Epithelial cell of proximal tubule (primary cell): ENCODE measurements around the gene ICAM2. TPM values are rescaled to one million over a fixed set of nuclear protein-coding genes. Genes with fewer than 3 reads are reported as not detected.

Experiments used
- DNase-seq: peaks from one replicate; pipeline ENCODE4 v3.0.0-alpha.2; 2011; ENCODE audit warnings: low read depth
- H3K4me3 ChIP-seq: 2 replicates; pipeline ENCODE4 v1.5.1; 2011; ENCODE audit warnings: low read depth, mild to moderate bottlenecking, low read length
- total RNA-seq: library from RNA; depleted of rRNA; stranded (reverse); fragments of >200 nt; gene quantifications from 2 replicates; pipeline ENCODE4 v1.2.3, GENCODE V29; 2015
- TF ChIP-seq, protein P1 (sequence below): conservative IDR thresholded peaks from 2 replicates; pipeline ENCODE4 v1.5.1; 2012; ENCODE audit warnings: low read depth, mild to moderate bottlenecking, low read length

ICAM2 gene
- total RNA-seq, 1 donor from 2014 or later = 19.9 TPM

DNA sequence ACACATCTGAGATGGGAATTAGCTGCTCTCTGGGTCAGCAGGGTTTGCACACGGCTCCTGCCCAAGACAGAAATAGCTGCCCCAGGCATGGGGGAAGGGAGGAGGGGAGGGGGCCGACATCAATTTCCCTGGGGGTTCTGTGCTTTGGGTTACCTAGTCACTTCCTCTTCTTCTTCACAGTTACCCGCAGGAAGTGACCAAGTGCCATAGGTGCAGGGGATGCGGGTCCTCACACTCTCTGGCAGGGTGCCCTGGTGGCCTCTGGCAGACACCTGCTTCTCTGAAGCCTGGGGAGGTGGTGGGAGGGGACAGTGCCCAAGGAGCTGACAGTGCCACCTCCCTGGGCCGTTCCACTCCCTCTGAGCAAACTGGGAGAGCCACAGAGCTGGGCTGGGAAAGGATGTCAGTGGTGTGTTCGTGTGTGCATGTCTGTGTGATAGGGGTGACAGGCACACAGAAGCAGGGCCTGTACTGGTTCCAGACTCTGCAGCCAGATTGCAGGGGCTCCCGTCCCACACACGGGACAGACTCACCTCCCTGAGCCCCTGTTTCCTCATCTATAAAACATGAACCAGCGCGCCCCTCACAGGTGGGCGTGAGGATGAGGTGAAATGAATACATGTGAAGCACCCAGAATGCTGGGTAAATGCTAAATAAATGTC lies 65.9 kb downstream of the ICAM2 start:
- TF ChIP-seq, protein P1, sequence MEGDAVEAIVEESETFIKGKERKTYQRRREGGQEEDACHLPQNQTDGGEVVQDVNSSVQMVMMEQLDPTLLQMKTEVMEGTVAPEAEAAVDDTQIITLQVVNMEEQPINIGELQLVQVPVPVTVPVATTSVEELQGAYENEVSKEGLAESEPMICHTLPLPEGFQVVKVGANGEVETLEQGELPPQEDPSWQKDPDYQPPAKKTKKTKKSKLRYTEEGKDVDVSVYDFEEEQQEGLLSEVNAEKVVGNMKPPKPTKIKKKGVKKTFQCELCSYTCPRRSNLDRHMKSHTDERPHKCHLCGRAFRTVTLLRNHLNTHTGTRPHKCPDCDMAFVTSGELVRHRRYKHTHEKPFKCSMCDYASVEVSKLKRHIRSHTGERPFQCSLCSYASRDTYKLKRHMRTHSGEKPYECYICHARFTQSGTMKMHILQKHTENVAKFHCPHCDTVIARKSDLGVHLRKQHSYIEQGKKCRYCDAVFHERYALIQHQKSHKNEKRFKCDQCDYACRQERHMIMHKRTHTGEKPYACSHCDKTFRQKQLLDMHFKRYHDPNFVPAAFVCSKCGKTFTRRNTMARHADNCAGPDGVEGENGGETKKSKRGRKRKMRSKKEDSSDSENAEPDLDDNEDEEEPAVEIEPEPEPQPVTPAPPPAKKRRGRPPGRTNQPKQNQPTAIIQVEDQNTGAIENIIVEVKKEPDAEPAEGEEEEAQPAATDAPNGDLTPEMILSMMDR = no peak
- no peak for DNase-seq
- H3K4me3 ChIP-seq = no peak overlapping the region

Other genes with a start within 250 kb of the ICAM2 start
- gene CCDC47, start 247.0 kb downstream of the ICAM2 start, total RNA-seq = 27.6 and 34.8 TPM in 2 replicates
- 35.0 and 44.6 TPM in 2 replicates for gene DDX42, start 246.5 kb downstream of the ICAM2 start, total RNA-seq
- gene PSMC5, start 193.2 kb downstream of the ICAM2 start, total RNA-seq = 83.9 and 109 TPM in 2 replicates
- 71.7 and 86.2 TPM in 2 replicates for gene FTSJ3, start 193.0 kb downstream of the ICAM2 start, total RNA-seq
- gene SMARCD2, start 177.9 kb downstream of the ICAM2 start, total RNA-seq = 95.9 and 135 TPM in 2 replicates
- gene CSH2, start 147.0 kb downstream of the ICAM2 start, total RNA-seq = not detected in 2 replicates
- gene GH2, start 138.7 kb downstream of the ICAM2 start, total RNA-seq = not detected in 2 replicates
- not detected in 2 replicates for gene CSH1, start 124.1 kb downstream of the ICAM2 start, total RNA-seq
- not detected in 2 replicates for gene CSHL1, start 109.4 kb downstream of the ICAM2 start, total RNA-seq
- not detected in 2 replicates for gene GH1, start 101.8 kb downstream of the ICAM2 start, total RNA-seq
- gene CD79B, start 88.3 kb downstream of the ICAM2 start, total RNA-seq = not detected in 2 replicates
- gene SCN4A, start 47.7 kb downstream of the ICAM2 start, total RNA-seq = under 0.01 TPM in 1 of 2 replicates, not detected in the other
- 0.14 and 0.17 TPM in 2 replicates for gene PRR29, start 22.3 kb downstream of the ICAM2 start, total RNA-seq
- gene ERN1, start 109.5 kb upstream of the ICAM2 start, total RNA-seq = 2.1 and 6.3 TPM in 2 replicates
- gene TEX2, start 242.6 kb upstream of the ICAM2 start, total RNA-seq = 11.0 and 11.6 TPM in 2 replicates